B cell (primary cell): ENCODE measurements around the gene MED25. TPM values are rescaled to one million over a fixed set of nuclear protein-coding genes. Genes with fewer than 3 reads are reported as not detected.

Experiments used
- ATAC-seq: fragments of 200-7000 bp; cut with Tn5 transposase; one replicate; pipeline ENCODE4 v1.10.0; 2021; ENCODE audit warnings: low read depth, mild to moderate bottlenecking, moderate number of reproducible peaks, moderate library complexity
- CTCF ChIA-PET: fragments of 350-600 bp; sonication (Branson Sonifier 250); formaldehyde crosslinking; loops from one replicate; lab custom pipeline; 2021; ENCODE audit warnings: antibody characterized with exemption, inconsistent platforms; lab: Charles Lee
- POLR2A ChIA-PET: fragments of 350-600 bp; sonication (Branson Sonifier 250); formaldehyde crosslinking; loops from one replicate; lab custom pipeline; 2021; ENCODE audit warnings: antibody characterized with exemption; lab: Charles Lee
- DNase-seq: peaks from one replicate; pipeline ENCODE4 v3.0.0; 2013
- H2AFZ ChIP-seq: 2 replicates; pipeline ENCODE4 v1.6.1; 2012; ENCODE audit warnings: mild to moderate bottlenecking, low read depth, low read length; ENCODE audit not compliant: insufficient read depth, poor library complexity, severe bottlenecking
- H3K27ac ChIP-seq, 2 donors: 1 replicate in 1 of 2; 2 replicates in 1 of 2; pipeline ENCODE4 v1.5.1; 2012 to 2013; ENCODE audit warnings: low read length in 2 of 2, mild to moderate bottlenecking in 2 of 2, moderate library complexity in 1 of 2
- H3K27me3 ChIP-seq, 4 experiments: fragments of 200-600 bp in 1 of 4; sonication (generic) in 1 of 4; replicated peaks in 1 of 4; 1 replicate in 2 of 4; 2 replicates in 2 of 4; pipeline versions ENCODE4 v1.6.1 to v1.7.0; 2013 to 2016; ENCODE audit warnings: low read length in 3 of 4, mild to moderate bottlenecking in 2 of 4, mixed read lengths in 1 of 4, moderate library complexity in 1 of 4; ENCODE audit not compliant: insufficient read depth in 4 of 4, control insufficient read depth in 3 of 4; ENCODE audit errors: control extremely low read depth in 1 of 4
- H3K36me3 ChIP-seq, 2 experiments: replicated peaks in 1 of 2; 1 replicate in 1 of 2; 2 replicates in 1 of 2; pipeline versions ENCODE4 v1.6.1 to v1.7.1; 2013; ENCODE audit warnings: low read length in 1 of 2; ENCODE audit not compliant: insufficient read depth in 2 of 2, control insufficient read depth in 1 of 2; ENCODE audit errors: control extremely low read depth in 1 of 2, extremely low read depth in 1 of 2
- H3K4me1 ChIP-seq, 2 donors: fragments of 200-600 bp in 1 of 2; sonication (generic) in 1 of 2; 1 replicate in 1 of 2; 2 replicates in 1 of 2; pipeline versions ENCODE4 v1.5.1 to v1.6.1; 2013 to 2017; ENCODE audit warnings: low read length in 2 of 2; ENCODE audit not compliant: control insufficient read depth in 2 of 2, insufficient read depth in 2 of 2
- H3K4me2 ChIP-seq: replicated peaks from 2 replicates; pipeline ENCODE3; 2012; ENCODE audit warnings: mild to moderate bottlenecking, low read depth, low read length; ENCODE audit not compliant: poor library complexity, severe bottlenecking
- H3K4me3 ChIP-seq, 5 experiments: fragments of 200-600 bp in 1 of 5; sonication (generic) in 1 of 5; 1 replicate in 3 of 5; 2 replicates in 2 of 5; pipeline versions ENCODE4 v1.5.1 to v1.7.0; 2011 to 2016; ENCODE audit warnings: low read length in 4 of 5, mild to moderate bottlenecking in 4 of 5, low read depth in 2 of 5, control low read depth in 1 of 5, moderate library complexity in 1 of 5; ENCODE audit not compliant: insufficient read depth in 1 of 5; ENCODE audit errors: control extremely low read depth in 1 of 5, extremely low read depth in 1 of 5
- H3K79me2 ChIP-seq: fragments of 200-600 bp; sonication (generic); one replicate; pipeline ENCODE4 v1.6.0; 2016; ENCODE audit warnings: low read length; ENCODE audit not compliant: control insufficient read depth, insufficient read depth
- H3K9ac ChIP-seq: fragments of 200-600 bp; sonication (generic); 2 replicates; pipeline ENCODE4 v1.6.1; 2017; ENCODE audit warnings: mild to moderate bottlenecking, low read length, moderate library complexity
- H3K9me3 ChIP-seq, 3 donors: one replicate each; pipeline versions ENCODE4 v1.6.1 to v1.7.1; 2013; ENCODE audit warnings: low read length in 2 of 3; ENCODE audit not compliant: control insufficient read depth in 2 of 3, insufficient read depth in 1 of 3; ENCODE audit errors: control extremely low read depth in 1 of 3
- H4K20me1 ChIP-seq: 2 replicates; pipeline ENCODE4 v1.6.0; 2012; ENCODE audit warnings: mild to moderate bottlenecking, low read length; ENCODE audit not compliant: insufficient read depth, control insufficient read depth, poor library complexity, severe bottlenecking
- H3K27ac Mint-ChIP-seq: one replicate; pipeline ENCODE4 v1.8.0; 2021; ENCODE audit warnings: mixed read lengths
- H3K27me3 Mint-ChIP-seq: one replicate; pipeline ENCODE4 v1.8.0; 2021; ENCODE audit warnings: mixed read lengths
- H3K4me1 Mint-ChIP-seq: one replicate; pipeline ENCODE4 v1.8.0; 2021; ENCODE audit warnings: mixed read lengths
- H3K4me3 Mint-ChIP-seq: one replicate; pipeline ENCODE4 v1.8.0; 2021; ENCODE audit warnings: mixed read lengths
- H3K9me3 Mint-ChIP-seq: one replicate; pipeline ENCODE4 v1.8.0; 2022; ENCODE audit warnings: mixed read lengths; ENCODE audit not compliant: insufficient read depth
- CTCF ChIP-seq: fragments of 200-600 bp; IDR thresholded peaks from one replicate; pipeline ENCODE4 v1.8.0; 2022; ENCODE audit warnings: antibody characterized with exemption, mild to moderate bottlenecking
- EZH2 ChIP-seq: IDR thresholded peaks from 2 replicates; pipeline ENCODE4 v1.6.1; 2012; ENCODE audit warnings: borderline replicate concordance, low read depth, mild to moderate bottlenecking, moderate library complexity, low read length; ENCODE audit not compliant: insufficient read depth, poor library complexity, severe bottlenecking
- WGBS: methylation state at CpG from one replicate; pipeline ENCODE4 v1.1.5; 2013; ENCODE audit warnings: missing lambda C conversion rate; ENCODE audit not compliant: insufficient coverage; 5-methylcytosine and 5-hydroxymethylcytosine counted together
- intact Hi-C: fragments of 100-400 bp; cut with micrococcal nuclease; formaldehyde crosslinking; loops from one replicate; pipeline ENCODE4 v1.10.0; 2022
- polyA plus RNA-seq: library from polyadenylated mRNA; depleted of rRNA; stranded (reverse); fragments of >200 nt; gene quantifications from 2 replicates; pipeline ENCODE4 v1.2.3, GENCODE V29; 2012
- total RNA-seq, 2 donors: library from RNA; stranded (reverse); fragments of 120-200 nt in 1 of 2; gene quantifications; 1 replicate in 1 of 2; 2 replicates in 1 of 2; pipeline versions ENCODE4 v1.2.3 to v1.2.4, GENCODE V29; 2013 to 2022

The MED25 gene
- total and polyA plus RNA-seq, 2 donors (not counting 1 experiment from before 2014, with no cell fraction given), result 93.0 to 126 TPM

DNA sequence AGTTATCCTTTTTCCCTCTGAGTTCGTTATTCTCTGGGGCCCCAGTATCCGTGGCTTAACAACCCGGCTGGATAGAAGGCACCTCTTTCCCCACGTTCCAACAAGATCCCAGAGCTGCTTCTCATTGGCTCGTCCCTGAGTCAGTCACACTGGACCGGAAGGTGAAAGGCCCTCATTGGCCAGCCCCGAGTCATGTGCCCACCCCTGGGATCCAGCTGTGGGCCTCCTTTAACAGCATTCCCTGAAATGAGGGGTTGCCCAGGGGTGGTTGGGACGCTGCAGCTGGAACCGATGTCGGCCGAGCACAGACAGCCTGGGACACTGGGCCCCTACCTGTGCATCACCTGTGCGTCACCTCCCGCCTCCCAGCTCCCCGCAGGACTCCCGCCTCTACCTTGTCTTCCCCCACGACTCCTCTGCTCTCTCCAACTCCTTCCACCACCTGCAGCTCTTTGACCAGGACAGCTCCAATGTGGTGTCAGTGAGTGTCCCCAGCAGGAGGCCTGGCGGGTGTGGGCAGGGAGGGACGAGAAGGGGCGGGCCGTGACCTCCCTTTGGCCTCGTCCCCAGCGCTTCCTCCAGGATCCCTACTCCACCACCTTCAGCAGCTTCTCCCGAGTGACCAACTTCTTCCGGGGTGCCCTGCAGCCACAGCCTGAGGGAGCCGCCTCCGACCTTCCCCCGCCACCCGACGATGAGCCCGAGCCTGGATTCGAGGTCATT, 63.7 kb downstream of the MED25 start:
- Histone ChIP-seq H3K36me3 (peaks cover 0 to 62% of the 10 kb centered on the region in 2 experiments), H3K4me2 (no peak overlapping the region), H2AFZ (no peak overlapping the region), H3K9me3 (no peaks in the 10 kb centered on the region), H4K20me1 (peaks cover 47% of the 10 kb centered on the region), H3K27me3 (no peaks in the 10 kb centered on the region), H3K27ac (no peak overlapping the region), H3K4me3 (no peak overlapping the region), H3K4me1 (peaks cover 7 to 12% of the 10 kb centered on the region in 2 donors), H3K79me2 (peaks cover 8% of the 10 kb centered on the region), H3K9ac (no peak overlapping the region)
- no peak for TF ChIP-seq EZH2
- Mint-ChIP-seq H3K9me3 (no peaks in the 10 kb centered on the region), H3K4me3 (no peak overlapping the region), H3K27ac (no peak overlapping the region), H3K27me3 (no peaks in the 10 kb centered on the region), H3K4me1 (peaks cover 11% of the 10 kb centered on the region)
- 100% methylated on average over 19 of the region's 31 CpGs for WGBS
- intact Hi-C loops, result no loop called here
- CTCF ChIA-PET, result interaction anchor here (1.6 kb wide), 1 partner anchor 9 kb away, joined by 5 read pairs; no protein-coding TSS in a partner anchor
- POLR2A ChIA-PET, result no interaction called here
- no peak for ATAC-seq
- DNase-seq, result no peak

GRCh38 chr19:49882643-49883042, 64.6 kb downstream of the MED25 start:
- Histone ChIP-seq H3K4me2 (no peak overlapping the region), H3K9ac (no peak overlapping the region), H3K4me1 (peaks cover 7 to 12% of the 10 kb centered on the region in 2 donors), H4K20me1 (peaks cover 50% of the 10 kb centered on the region), H3K36me3 (peaks cover 0 to 62% of the 10 kb centered on the region in 2 experiments), H3K9me3 (no peaks in the 10 kb centered on the region), H3K27me3 (no peaks in the 10 kb centered on the region), H3K27ac (no peak overlapping the region), H3K79me2 (peaks cover 8% of the 10 kb centered on the region), H3K4me3 (no peak overlapping the region), H2AFZ (no peak overlapping the region)
- CTCF ChIA-PET, result no interaction called here
- WGBS, result 96% methylated on average over 14 of the region's 14 CpGs
- Mint-ChIP-seq H3K4me1 (peaks cover 11% of the 10 kb centered on the region), H3K27me3 (no peaks in the 10 kb centered on the region), H3K4me3 (no peak overlapping the region), H3K27ac (no peak overlapping the region), H3K9me3 (no peaks in the 10 kb centered on the region)
- TF ChIP-seq CTCF (no peak), EZH2 (no peak)
- POLR2A ChIA-PET, result no interaction called here
- no peak for ATAC-seq
- DNase-seq, result no peak
- intact Hi-C loops, result no loop called here
